Body of pancreas (tissue), 4 donors: ENCODE measurements around the gene CACTIN. TPM values are rescaled to one million over a fixed set of nuclear protein-coding genes. Genes with fewer than 3 reads are reported as not detected.

ENCODE experiments used
- ATAC-seq: fragments of 150-250 bp; one replicate; pipeline ENCODE4 v1.9.1; 2016
- DNase-seq, 4 donors: peaks; one replicate each; pipeline ENCODE4 v3.0.0-alpha.2; 2019
- H3K27ac ChIP-seq, 4 donors: fragments of 200-600 bp; sonication (generic); 1 replicate in 3 of 4; 2 replicates in 1 of 4; pipeline versions ENCODE4 v1.5.1 to v1.6.1; 2016 to 2019; ENCODE audit warnings: mild to moderate bottlenecking in 1 of 4, mixed read lengths in 1 of 4, moderate library complexity in 1 of 4
- H3K27me3 ChIP-seq, 2 donors: fragments of 200-600 bp; sonication (generic); one replicate each; pipeline ENCODE4 v1.6.0; 2016; ENCODE audit warnings: mild to moderate bottlenecking in 1 of 2
- H3K36me3 ChIP-seq, 2 donors: fragments of 200-600 bp; sonication (generic); replicated peaks in 1 of 2; 2 replicates each; pipeline ENCODE4 v1.5.1; 2016; ENCODE audit warnings: low read depth in 2 of 2; ENCODE audit not compliant: insufficient read depth in 1 of 2
- H3K4me1 ChIP-seq: fragments of 200-600 bp; sonication (generic); one replicate; pipeline ENCODE4 v1.6.0; 2016
- H3K4me3 ChIP-seq, 2 donors: fragments of 200-600 bp; sonication (generic); 1 replicate in 1 of 2; 2 replicates in 1 of 2; pipeline ENCODE4 v1.5.1; 2016 to 2019
- H3K9me3 ChIP-seq, 3 donors: fragments of 200-600 bp; sonication (generic); 1 replicate in 2 of 3; 2 replicates in 1 of 3; pipeline ENCODE4 v1.5.1; 2016
- CTCF ChIP-seq, 7 experiments: fragments of 450-650 bp in 4 of 7; fragments of 200-600 bp in 3 of 7; sonication (generic) in 3 of 7; IDR thresholded peaks; one replicate each; pipeline ENCODE4 v1.5.1; 2016 to 2019; ENCODE audit warnings: antibody characterized with exemption in 7 of 7
- POLR2A ChIP-seq, 3 donors: fragments of 450-650 bp; IDR thresholded peaks; one replicate each; pipeline ENCODE4 v1.6.1; 2016; ENCODE audit warnings: antibody characterized with exemption in 3 of 3, mild to moderate bottlenecking in 2 of 3
- WGBS, 2 donors: methylation state at CpG; one replicate each; pipeline ENCODE4 v1.1.5; 2017; 5-methylcytosine and 5-hydroxymethylcytosine counted together
- intact Hi-C: fragments of 100-400 bp; cut with DNase I; formaldehyde crosslinking; loops from one replicate; pipeline ENCODE4 v1.15.1; 2023
- total RNA-seq, 2 donors: library from RNA; depleted of rRNA; stranded (reverse); fragments of >200 nt; gene quantifications; one replicate each; pipeline ENCODE4 v1.1.0, GENCODE V29; 2016

CACTIN gene
- total RNA-seq, 2 donors from 2014 or later: 16.3 to 23.4 TPM

GRCh38 chr19:3593156-3593555, 33.4 kb downstream of the CACTIN start:
- ATAC-seq (no peak), DNase-seq (no peak)
- no peaks in the 10 kb centered on the region for H3K36me3 ChIP-seq
- TF ChIP-seq CTCF (IDR thresholded peaks at IDR 0.05) (no peak), POLR2A (IDR thresholded peaks at IDR 0.05) (no peak)
- no peaks in the 10 kb centered on the region for H3K9me3 ChIP-seq
- WGBS, 2 donors: 31 to 33% methylated on average over 7 to 11 of the region's 11 CpGs
- intact Hi-C loops: no loop called here
- peaks cover 8% of the 10 kb centered on the region for H3K4me1 ChIP-seq
- H3K4me3 ChIP-seq: no peak overlapping the region
- H3K27ac ChIP-seq: no peak overlapping the region
- H3K27me3 ChIP-seq: no peaks in the 10 kb centered on the region

- no peak overlapping the region for H3K27ac ChIP-seq
- H3K27me3 ChIP-seq: no peaks in the 10 kb centered on the region
- H3K4me1 ChIP-seq: peaks cover 10% of the 10 kb centered on the region
- DNase-seq (peak in 2 of 4 donors; percentile 45 to 62), ATAC-seq (peak; percentile 27)
- WGBS, 2 donors: 20 to 64% methylated on average over 1 to 9 of the region's 9 CpGs
- intact Hi-C loops: no loop called here
- no peaks in the 10 kb centered on the region for H3K9me3 ChIP-seq
- H3K4me3 ChIP-seq: no peak overlapping the region
- no peaks in the 10 kb centered on the region for H3K36me3 ChIP-seq
- TF ChIP-seq CTCF (IDR thresholded peaks at IDR 0.05): no peak
- TF ChIP-seq POLR2A (IDR thresholded peaks at IDR 0.05): no peak
These were observed 34.5 kb downstream of the CACTIN start for GRCh38 chr19:3591876-3592613.

- no peaks in the 10 kb centered on the region for H3K9me3 ChIP-seq
- no peak for ATAC-seq
- no peak overlapping the region for H3K27ac ChIP-seq
- no peak for TF ChIP-seq CTCF (IDR thresholded peaks at IDR 0.05)
- no peak for TF ChIP-seq POLR2A (IDR thresholded peaks at IDR 0.05)
- H3K36me3 ChIP-seq: no peaks in the 10 kb centered on the region
- intact Hi-C loops: no loop called here
- peaks cover 0 to 3% of the 10 kb centered on the region in 2 donors for H3K27me3 ChIP-seq
- 96 to 100% methylated on average over 1 to 8 of the region's 8 CpGs for WGBS, 2 donors
- no peak for DNase-seq
- no peak overlapping the region for H3K4me3 ChIP-seq
- H3K4me1 ChIP-seq: peaks cover 16% of the 10 kb centered on the region
These were observed 35.5 kb downstream of the CACTIN start for GRCh38 chr19:3590991-3591659.

GRCh38 chr19:3589949-3590348, 36.6 kb downstream of the CACTIN start:
- DNase-seq (no peak), ATAC-seq (no peak)
- peaks cover 0 to 12% of the 10 kb centered on the region in 2 donors for H3K27me3 ChIP-seq
- no peak overlapping the region for H3K4me3 ChIP-seq
- no peaks in the 10 kb centered on the region for H3K9me3 ChIP-seq
- WGBS, 2 donors: 84 to 85% methylated on average over 8 to 22 of the region's 22 CpGs
- intact Hi-C loops: no loop called here
- H3K4me1 ChIP-seq: peaks cover 25% of the 10 kb centered on the region
- H3K27ac ChIP-seq: no peak overlapping the region
- H3K36me3 ChIP-seq: no peaks in the 10 kb centered on the region
- no peak for TF ChIP-seq CTCF (IDR thresholded peaks at IDR 0.05)
- TF ChIP-seq POLR2A (IDR thresholded peaks at IDR 0.05): no peak
